Right lobe of liver (tissue), 4 donors: ENCODE data around the gene FOXI3.

ENCODE experiments used
- POLR2A ChIP-seq: fragments of 450-650 bp; IDR thresholded peaks from one replicate; pipeline ENCODE4 v1.6.1; 2017; ENCODE audit warnings: antibody characterized with exemption, mild to moderate bottlenecking
- TF ChIP-seq, protein P1 (sequence below), 4 donors: fragments of 200-600 bp in 3 of 4; fragments of 450-650 bp in 1 of 4; IDR thresholded peaks; one replicate each; pipeline versions ENCODE4 v1.5.1 to v1.8.0; 2016 to 2022; ENCODE audit warnings: antibody characterized with exemption in 4 of 4, mild to moderate bottlenecking in 2 of 4
- donor health status: DM: no; HTN: no; CAD: no.
- donor health status: DM: no; HTN: no; CAD: no.
- donor health status: DM: no; HTN: yes; CAD: no.

DNA sequence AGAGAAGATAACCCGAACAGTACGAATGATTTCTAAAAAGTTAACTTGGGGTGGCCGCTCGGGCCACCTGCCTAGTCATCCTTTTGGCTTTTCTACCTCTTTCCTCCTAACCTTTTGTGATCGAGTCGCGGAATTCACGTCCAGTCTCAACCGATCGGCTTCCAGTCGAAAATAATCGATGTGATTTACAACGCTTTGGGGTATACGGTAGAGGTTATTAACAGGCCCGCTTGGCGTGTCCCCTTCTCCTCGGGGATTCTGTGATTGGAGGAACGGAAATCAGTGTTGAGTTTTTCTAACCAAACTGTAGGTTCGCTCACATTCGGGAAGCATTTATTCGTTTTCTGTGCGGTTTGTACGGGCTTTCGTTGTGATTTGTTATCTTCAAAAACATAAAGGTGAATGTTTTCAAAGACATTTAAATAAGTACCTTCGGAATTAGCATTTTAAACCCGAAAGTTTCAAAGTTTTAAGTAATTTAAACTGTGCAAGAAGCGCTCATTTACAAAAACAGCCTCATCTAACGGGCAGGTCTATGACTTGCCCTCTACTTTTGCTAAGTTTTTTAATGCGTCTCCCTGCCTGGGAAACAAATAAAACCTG is 588 bp upstream of the FOXI3 start:
- TF ChIP-seq, protein P1, sequence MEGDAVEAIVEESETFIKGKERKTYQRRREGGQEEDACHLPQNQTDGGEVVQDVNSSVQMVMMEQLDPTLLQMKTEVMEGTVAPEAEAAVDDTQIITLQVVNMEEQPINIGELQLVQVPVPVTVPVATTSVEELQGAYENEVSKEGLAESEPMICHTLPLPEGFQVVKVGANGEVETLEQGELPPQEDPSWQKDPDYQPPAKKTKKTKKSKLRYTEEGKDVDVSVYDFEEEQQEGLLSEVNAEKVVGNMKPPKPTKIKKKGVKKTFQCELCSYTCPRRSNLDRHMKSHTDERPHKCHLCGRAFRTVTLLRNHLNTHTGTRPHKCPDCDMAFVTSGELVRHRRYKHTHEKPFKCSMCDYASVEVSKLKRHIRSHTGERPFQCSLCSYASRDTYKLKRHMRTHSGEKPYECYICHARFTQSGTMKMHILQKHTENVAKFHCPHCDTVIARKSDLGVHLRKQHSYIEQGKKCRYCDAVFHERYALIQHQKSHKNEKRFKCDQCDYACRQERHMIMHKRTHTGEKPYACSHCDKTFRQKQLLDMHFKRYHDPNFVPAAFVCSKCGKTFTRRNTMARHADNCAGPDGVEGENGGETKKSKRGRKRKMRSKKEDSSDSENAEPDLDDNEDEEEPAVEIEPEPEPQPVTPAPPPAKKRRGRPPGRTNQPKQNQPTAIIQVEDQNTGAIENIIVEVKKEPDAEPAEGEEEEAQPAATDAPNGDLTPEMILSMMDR (IDR thresholded peaks at IDR 0.05), result no peak
- TF ChIP-seq POLR2A, result no peak
